Mesothelial cell of epicardium (in vitro differentiated cells): ENCODE data around the gene BBS7. TPM values are rescaled to one million over a fixed set of nuclear protein-coding genes. Genes with fewer than 3 reads are reported as not detected.
A peak's percentile ranks its signal among the peaks of the same experiment; 100 is the strongest.

Source experiments
- DNase-seq, 2 experiments: peaks; one replicate each; pipeline ENCODE4 v3.0.0; 2021; ENCODE audit warnings: low spot score in 2 of 2; ENCODE audit not compliant: unreplicated experiment in 2 of 2
- H3K27ac Mint-ChIP-seq: 2 replicates; pipeline ENCODE4 v1.8.0; 2021; ENCODE audit warnings: mixed read lengths
- H3K27me3 Mint-ChIP-seq: 2 replicates; pipeline ENCODE4 v1.8.0; 2021; ENCODE audit warnings: low read depth, mixed read lengths
- H3K36me3 Mint-ChIP-seq: 2 replicates; pipeline ENCODE4 v1.8.0; 2021; ENCODE audit warnings: mixed read lengths
- H3K4me1 Mint-ChIP-seq: 2 replicates; pipeline ENCODE4 v1.8.0; 2021; ENCODE audit warnings: mixed read lengths
- H3K4me3 Mint-ChIP-seq: 2 replicates; pipeline ENCODE4 v1.8.0; 2021; ENCODE audit warnings: mild to moderate bottlenecking, moderate library complexity, mixed read lengths
- H3K9me3 Mint-ChIP-seq: 2 replicates; pipeline ENCODE4 v1.8.0; 2021; ENCODE audit warnings: mixed read lengths
- CTCF ChIP-seq: fragments of 200-600 bp; sonication (generic); IDR thresholded peaks from one replicate; pipeline ENCODE4 v1.5.0; 2021; ENCODE audit warnings: antibody characterized with exemption; ENCODE audit not compliant: unreplicated experiment
- total RNA-seq: library from RNA; stranded (reverse); gene quantifications from 3 replicates; pipeline ENCODE4 v1.2.1, GENCODE V29; 2021

The BBS7 gene
- total RNA-seq, 1 donor from 2014 or later = 21.2 TPM

GRCh38 chr4:121799867-121800501, 70.3 kb downstream of the BBS7 start:
- no peak overlapping the region for H3K27ac Mint-ChIP-seq
- DNase-seq = no peak
- H3K9me3 Mint-ChIP-seq = no peaks in the 10 kb centered on the region
- TF ChIP-seq CTCF = no peak
- H3K4me3 Mint-ChIP-seq = peak overlapping the region; percentile 5
- H3K27me3 Mint-ChIP-seq = peaks cover 2% of the 10 kb centered on the region
- peaks cover 19% of the 10 kb centered on the region for H3K4me1 Mint-ChIP-seq
- peaks cover 5% of the 10 kb centered on the region for H3K36me3 Mint-ChIP-seq

GRCh38 chr4:121799208-121799823, 71.0 kb downstream of the BBS7 start:
- H3K4me1 Mint-ChIP-seq = peaks cover 26% of the 10 kb centered on the region
- TF ChIP-seq CTCF = no peak
- no peak for DNase-seq
- H3K9me3 Mint-ChIP-seq = no peaks in the 10 kb centered on the region
- H3K36me3 Mint-ChIP-seq = no peaks in the 10 kb centered on the region
- no peak overlapping the region for H3K4me3 Mint-ChIP-seq
- peaks cover 8% of the 10 kb centered on the region for H3K27me3 Mint-ChIP-seq
- no peak overlapping the region for H3K27ac Mint-ChIP-seq

- H3K4me3 Mint-ChIP-seq = no peak overlapping the region
- H3K9me3 Mint-ChIP-seq = no peaks in the 10 kb centered on the region
- peaks cover 18% of the 10 kb centered on the region for H3K27me3 Mint-ChIP-seq
- peaks cover 18% of the 10 kb centered on the region for H3K4me1 Mint-ChIP-seq
- H3K36me3 Mint-ChIP-seq = no peaks in the 10 kb centered on the region
- no peak for DNase-seq
- TF ChIP-seq CTCF = no peak
- no peak overlapping the region for H3K27ac Mint-ChIP-seq
Observed at GRCh38 chr4:121796283-121796682, 74.0 kb downstream of the BBS7 start.

- no peak overlapping the region for H3K4me3 Mint-ChIP-seq
- no peaks in the 10 kb centered on the region for H3K36me3 Mint-ChIP-seq
- H3K27ac Mint-ChIP-seq = peak overlapping the region; percentile 52
- H3K27me3 Mint-ChIP-seq = peaks cover 31% of the 10 kb centered on the region
- TF ChIP-seq CTCF = no peak
- peaks cover 10% of the 10 kb centered on the region for H3K4me1 Mint-ChIP-seq
- DNase-seq = no peak
- H3K9me3 Mint-ChIP-seq = no peaks in the 10 kb centered on the region
Observed at GRCh38 chr4:121794505-121795188, 75.6 kb downstream of the BBS7 start.

- Mint-ChIP-seq H3K4me1 (peaks cover 10% of the 10 kb centered on the region), H3K27me3 (peaks cover 46% of the 10 kb centered on the region), H3K27ac (no peak overlapping the region), H3K9me3 (no peaks in the 10 kb centered on the region), H3K4me3 (no peak overlapping the region), H3K36me3 (no peaks in the 10 kb centered on the region)
- no peak for DNase-seq
- no peak for TF ChIP-seq CTCF
Observed at GRCh38 chr4:121792966-121793365, 77.3 kb downstream of the BBS7 start.
